Ishikawa (cell line): ENCODE data around the gene TBC1D4.

Source experiments
- CEBPB ChIP-seq: IDR thresholded peaks from 2 replicates; pipeline ENCODE4 v1.6.1; 2012
- CREB1 ChIP-seq: IDR thresholded peaks from 2 replicates; pipeline ENCODE4 v1.6.1; 2012; ENCODE audit warnings: low read depth
- EGR1 ChIP-seq: IDR thresholded peaks from 2 replicates; pipeline ENCODE4 v1.6.1; 2012
- EP300 ChIP-seq: IDR thresholded peaks from 2 replicates; pipeline ENCODE4 v1.6.1; 2012; ENCODE audit warnings: borderline replicate concordance
- FOXM1 ChIP-seq: IDR thresholded peaks from 2 replicates; pipeline ENCODE4 v1.6.1; 2012; ENCODE audit warnings: low read depth, borderline replicate concordance
- MAX ChIP-seq: IDR thresholded peaks from 2 replicates; pipeline ENCODE4 v1.6.1; 2012
- NFIC ChIP-seq: IDR thresholded peaks from 2 replicates; pipeline ENCODE4 v1.6.1; 2012
- RAD21 ChIP-seq: IDR thresholded peaks from 2 replicates; pipeline ENCODE4 v1.6.1; 2012; ENCODE audit warnings: low read depth
- REST ChIP-seq: IDR thresholded peaks from 2 replicates; pipeline ENCODE4 v1.6.1; 2012; ENCODE audit warnings: low read depth, mild to moderate bottlenecking
- TAF1 ChIP-seq: IDR thresholded peaks from 2 replicates; pipeline ENCODE4 v1.6.1; 2012; ENCODE audit warnings: low read depth, mild to moderate bottlenecking
- TCF12 ChIP-seq: IDR thresholded peaks from 2 replicates; pipeline ENCODE4 v1.6.1; 2012; ENCODE audit warnings: low read depth
- TEAD4 ChIP-seq: IDR thresholded peaks from 2 replicates; pipeline ENCODE4 v1.6.1; 2012
- USF1 ChIP-seq: IDR thresholded peaks from 2 replicates; pipeline ENCODE4 v1.6.1; 2012
- YY1 ChIP-seq: IDR thresholded peaks from 2 replicates; pipeline ENCODE4 v1.6.1; 2012; ENCODE audit warnings: low read depth
- ZBTB7A ChIP-seq: IDR thresholded peaks from 2 replicates; pipeline ENCODE4 v1.6.1; 2012; ENCODE audit warnings: low read depth

Gene TBC1D4

GRCh38 chr13:75410207-75410606, 71.8 kb downstream of the TBC1D4 start:
- no peak for TF ChIP-seq REST
- no peak for TF ChIP-seq TEAD4
- TF ChIP-seq ZBTB7A: no peak
- TF ChIP-seq EP300: no peak
- no peak for TF ChIP-seq CREB1
- TF ChIP-seq FOXM1: no peak
- no peak for TF ChIP-seq NFIC
- TF ChIP-seq YY1: no peak

- TF ChIP-seq REST (no peak), RAD21 (no peak), CEBPB (no peak), ZBTB7A (no peak), EP300 (no peak), FOXM1 (no peak), TCF12 (no peak), YY1 (no peak), EGR1 (no peak), USF1 (no peak), MAX (no peak), TAF1 (no peak), NFIC (no peak), CREB1 (no peak), TEAD4 (no peak)
These were observed 74.0 kb downstream of the TBC1D4 start for GRCh38 chr13:75407998-75408397.

- TF ChIP-seq MAX (no peak), ZBTB7A (no peak), USF1 (no peak), TAF1 (no peak), YY1 (no peak), TCF12 (no peak), EP300 (no peak), EGR1 (no peak), RAD21 (no peak), NFIC (no peak), CEBPB (no peak)
These were observed 74.5 kb downstream of the TBC1D4 start for GRCh38 chr13:75407473-75407872.

GRCh38 chr13:75405976-75406703, 75.8 kb downstream of the TBC1D4 start:
- no peak for TF ChIP-seq USF1
- TF ChIP-seq YY1: no peak
- no peak for TF ChIP-seq CEBPB
- no peak for TF ChIP-seq REST
- no peak for TF ChIP-seq MAX
- TF ChIP-seq FOXM1: no peak
- no peak for TF ChIP-seq ZBTB7A
- TF ChIP-seq TEAD4: no peak
- no peak for TF ChIP-seq TAF1
- no peak for TF ChIP-seq EGR1
- no peak for TF ChIP-seq TCF12
- TF ChIP-seq CREB1: no peak
- TF ChIP-seq EP300: no peak
- no peak for TF ChIP-seq NFIC
- TF ChIP-seq RAD21: no peak
